Esophagus squamous epithelium (tissue), 4 donors: ENCODE results near the gene CKM.

ENCODE experiments used
- POLR2A ChIP-seq, 4 donors: fragments of 450-650 bp; IDR thresholded peaks; one replicate each; pipeline ENCODE4 v1.6.1; 2017; ENCODE audit warnings: antibody characterized with exemption in 4 of 4, mild to moderate bottlenecking in 4 of 4, moderate library complexity in 3 of 4
- TF ChIP-seq, protein P1 (sequence below), 6 experiments: fragments of 450-650 bp in 4 of 6; fragments of 200-600 bp in 2 of 6; sonication (generic) in 2 of 6; IDR thresholded peaks; one replicate each; pipeline ENCODE4 v1.5.1; 2016 to 2019; ENCODE audit warnings: antibody characterized with exemption in 6 of 6, mild to moderate bottlenecking in 4 of 6, moderate library complexity in 4 of 6

DNA sequence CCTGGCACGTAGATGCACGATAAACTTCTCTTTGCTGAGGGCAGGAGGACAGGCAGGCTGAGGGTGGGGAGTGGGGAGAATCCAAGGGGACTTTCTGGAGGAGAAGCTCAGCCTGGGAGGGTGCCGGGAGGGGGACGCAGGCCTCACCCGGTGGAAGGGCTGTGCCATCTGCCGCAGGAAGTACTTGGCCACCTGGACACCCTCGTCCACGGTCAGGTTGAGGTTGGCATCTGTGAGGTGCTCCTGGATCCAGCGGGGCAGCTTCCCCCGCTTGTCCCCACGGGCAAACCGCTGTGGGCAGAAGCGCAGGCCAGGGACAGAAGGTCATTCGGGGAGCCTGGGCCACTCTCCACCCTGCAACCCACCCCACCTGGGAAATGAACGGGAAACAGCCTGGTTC is 29.4 kb upstream of the CKM start:
- no peak for TF ChIP-seq POLR2A (IDR thresholded peaks at IDR 0.05)
- TF ChIP-seq, protein P1, sequence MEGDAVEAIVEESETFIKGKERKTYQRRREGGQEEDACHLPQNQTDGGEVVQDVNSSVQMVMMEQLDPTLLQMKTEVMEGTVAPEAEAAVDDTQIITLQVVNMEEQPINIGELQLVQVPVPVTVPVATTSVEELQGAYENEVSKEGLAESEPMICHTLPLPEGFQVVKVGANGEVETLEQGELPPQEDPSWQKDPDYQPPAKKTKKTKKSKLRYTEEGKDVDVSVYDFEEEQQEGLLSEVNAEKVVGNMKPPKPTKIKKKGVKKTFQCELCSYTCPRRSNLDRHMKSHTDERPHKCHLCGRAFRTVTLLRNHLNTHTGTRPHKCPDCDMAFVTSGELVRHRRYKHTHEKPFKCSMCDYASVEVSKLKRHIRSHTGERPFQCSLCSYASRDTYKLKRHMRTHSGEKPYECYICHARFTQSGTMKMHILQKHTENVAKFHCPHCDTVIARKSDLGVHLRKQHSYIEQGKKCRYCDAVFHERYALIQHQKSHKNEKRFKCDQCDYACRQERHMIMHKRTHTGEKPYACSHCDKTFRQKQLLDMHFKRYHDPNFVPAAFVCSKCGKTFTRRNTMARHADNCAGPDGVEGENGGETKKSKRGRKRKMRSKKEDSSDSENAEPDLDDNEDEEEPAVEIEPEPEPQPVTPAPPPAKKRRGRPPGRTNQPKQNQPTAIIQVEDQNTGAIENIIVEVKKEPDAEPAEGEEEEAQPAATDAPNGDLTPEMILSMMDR (IDR thresholded peaks at IDR 0.05) = no peak
